PC-3 (cell line): ENCODE results near the gene CCNQ.

ENCODE experiments used
- EZH2 ChIP-seq: fragments of 300-600 bp; sonication (generic); IDR thresholded peaks from one replicate; pipeline ENCODE4 v1.6.1; 2017; ENCODE audit warnings: antibody characterized with exemption, mild to moderate bottlenecking, low read length; ENCODE audit not compliant: unreplicated experiment
- EZH2phosphoT487 ChIP-seq: fragments of 300-600 bp; sonication (generic); IDR thresholded peaks from 2 replicates; pipeline ENCODE4 v1.6.1; 2018; ENCODE audit warnings: mild to moderate bottlenecking, antibody characterized with exemption, low read length, borderline replicate concordance
- TF ChIP-seq, protein P1 (sequence below): fragments of 300-600 bp; sonication (generic); conservative IDR thresholded peaks from 2 replicates; pipeline ENCODE4 v1.5.1; 2017; ENCODE audit warnings: antibody characterized with exemption, low read depth, mild to moderate bottlenecking, low read length

DNA sequence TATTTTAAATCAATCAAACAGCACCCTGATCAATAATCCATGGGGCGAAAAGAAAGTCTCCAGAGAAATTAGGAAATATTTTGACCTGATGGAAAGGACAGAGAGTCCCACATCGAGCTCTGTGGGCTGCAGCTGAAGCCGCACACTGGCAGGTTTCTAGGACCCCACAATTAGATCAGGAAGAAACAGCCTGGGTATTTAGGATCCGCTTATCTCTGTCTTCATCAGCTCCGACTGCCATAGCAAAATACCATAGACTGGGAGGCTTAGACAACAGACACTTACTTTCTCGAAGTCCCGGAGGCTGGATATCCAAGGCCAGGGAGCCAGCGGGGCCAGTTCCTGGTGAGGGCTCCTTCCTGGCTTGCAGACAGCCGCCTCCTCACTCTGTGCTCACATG lies 36.4 kb downstream of the CCNQ start:
- TF ChIP-seq, protein P1, sequence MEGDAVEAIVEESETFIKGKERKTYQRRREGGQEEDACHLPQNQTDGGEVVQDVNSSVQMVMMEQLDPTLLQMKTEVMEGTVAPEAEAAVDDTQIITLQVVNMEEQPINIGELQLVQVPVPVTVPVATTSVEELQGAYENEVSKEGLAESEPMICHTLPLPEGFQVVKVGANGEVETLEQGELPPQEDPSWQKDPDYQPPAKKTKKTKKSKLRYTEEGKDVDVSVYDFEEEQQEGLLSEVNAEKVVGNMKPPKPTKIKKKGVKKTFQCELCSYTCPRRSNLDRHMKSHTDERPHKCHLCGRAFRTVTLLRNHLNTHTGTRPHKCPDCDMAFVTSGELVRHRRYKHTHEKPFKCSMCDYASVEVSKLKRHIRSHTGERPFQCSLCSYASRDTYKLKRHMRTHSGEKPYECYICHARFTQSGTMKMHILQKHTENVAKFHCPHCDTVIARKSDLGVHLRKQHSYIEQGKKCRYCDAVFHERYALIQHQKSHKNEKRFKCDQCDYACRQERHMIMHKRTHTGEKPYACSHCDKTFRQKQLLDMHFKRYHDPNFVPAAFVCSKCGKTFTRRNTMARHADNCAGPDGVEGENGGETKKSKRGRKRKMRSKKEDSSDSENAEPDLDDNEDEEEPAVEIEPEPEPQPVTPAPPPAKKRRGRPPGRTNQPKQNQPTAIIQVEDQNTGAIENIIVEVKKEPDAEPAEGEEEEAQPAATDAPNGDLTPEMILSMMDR: no peak
- TF ChIP-seq EZH2: no peak
- no peak for TF ChIP-seq EZH2phosphoT487
